Endodermal cell (in vitro differentiated cells): ENCODE measurements around the gene SLC17A8. TPM values are rescaled to one million over a fixed set of nuclear protein-coding genes. Genes with fewer than 3 reads are reported as not detected.
A peak's percentile ranks its signal among the peaks of the same experiment; 100 is the strongest.

Experiments used
- DNase-seq: peaks from one replicate; pipeline ENCODE4 v3.0.0-alpha.2; 2017
- H3K27ac ChIP-seq: 2 replicates; pipeline ENCODE4 v1.5.1; 2013; ENCODE audit warnings: mild to moderate bottlenecking, low read depth, low read length, moderate library complexity
- H3K27me3 ChIP-seq: 2 replicates; pipeline ENCODE4 v1.6.1; 2013; ENCODE audit warnings: mild to moderate bottlenecking, low read length, moderate library complexity; ENCODE audit not compliant: insufficient read depth, control insufficient read depth, poor library complexity, severe bottlenecking
- H3K36me3 ChIP-seq: 2 replicates; pipeline ENCODE4 v1.7.0; 2013; ENCODE audit warnings: mild to moderate bottlenecking, low read length, moderate library complexity; ENCODE audit not compliant: control insufficient read depth, insufficient read depth
- H3K4me1 ChIP-seq: one replicate; pipeline ENCODE4 v1.7.0; 2013; ENCODE audit warnings: low read length; ENCODE audit not compliant: control insufficient read depth, insufficient read depth
- H3K4me3 ChIP-seq: 2 replicates; pipeline ENCODE4 v1.5.1; 2013; ENCODE audit warnings: mild to moderate bottlenecking, low read length, moderate library complexity
- H3K9ac ChIP-seq: 2 replicates; pipeline ENCODE4 v1.6.1; 2013; ENCODE audit warnings: mild to moderate bottlenecking, low read length, moderate library complexity; ENCODE audit not compliant: poor library complexity, severe bottlenecking; ENCODE audit errors: extremely low read depth
- H3K9me3 ChIP-seq: 2 replicates; pipeline ENCODE4 v1.6.1; 2013; ENCODE audit warnings: mild to moderate bottlenecking, low read length, moderate library complexity; ENCODE audit not compliant: control insufficient read depth
- H3K27ac Mint-ChIP-seq: 2 replicates; pipeline ENCODE4 v1.8.0; 2020; ENCODE audit warnings: mixed read lengths
- H3K27me3 Mint-ChIP-seq: 2 replicates; pipeline ENCODE4 v1.8.0; 2021; ENCODE audit warnings: mild to moderate bottlenecking, mixed read lengths; ENCODE audit not compliant: insufficient read depth
- H3K36me3 Mint-ChIP-seq: 2 replicates; pipeline ENCODE4 v1.8.0; 2020; ENCODE audit warnings: low read depth, mixed read lengths
- H3K4me1 Mint-ChIP-seq: 2 replicates; pipeline ENCODE4 v1.8.0; 2020; ENCODE audit warnings: mixed read lengths
- H3K4me3 Mint-ChIP-seq: 2 replicates; pipeline ENCODE4 v1.8.0; 2020; ENCODE audit warnings: mild to moderate bottlenecking, moderate library complexity, mixed read lengths
- H3K9me3 Mint-ChIP-seq: 2 replicates; pipeline ENCODE4 v1.8.0; 2020; ENCODE audit warnings: mild to moderate bottlenecking, mixed read lengths
- CTCF ChIP-seq: fragments of 200-600 bp; sonication (generic); conservative IDR thresholded peaks from 2 replicates; pipeline ENCODE4 v1.5.0; 2021; ENCODE audit warnings: antibody characterized with exemption, mild to moderate bottlenecking
- WGBS, 2 experiments: methylation state at CpG; one replicate each; pipeline versions ENCODE4 v1.1.5 to v1.1.7; 2013; ENCODE audit warnings: missing lambda C conversion rate in 2 of 2, mixed read lengths in 1 of 2; ENCODE audit not compliant: insufficient coverage in 1 of 2, insufficient read length in 1 of 2; 5-methylcytosine and 5-hydroxymethylcytosine counted together
- total RNA-seq, 2 donors: library from RNA; stranded (reverse); fragmentation: NEBNext Ultra II Directional in 1 of 2; extraction: Animal tissue kit (Norgen Biotek cat#: 25700) in 1 of 2; gene quantifications; 2 replicates in 1 of 2; 3 replicates in 1 of 2; pipeline ENCODE4 v1.2.1, GENCODE V29; 2021

Gene SLC17A8
- total RNA-seq, 2 donors from 2014 or later = 0.40 TPM; not detected in 1

- Histone ChIP-seq H3K4me1 (peaks cover 6% of the 10 kb centered on the region), H3K9ac (no peak overlapping the region), H3K27me3 (no peaks in the 10 kb centered on the region), H3K9me3 (no peaks in the 10 kb centered on the region), H3K27ac (no peak overlapping the region), H3K36me3 (no peaks in the 10 kb centered on the region), H3K4me3 (no peak overlapping the region)
- no peak for TF ChIP-seq CTCF
- no peak for DNase-seq
- peaks cover 11% of the 10 kb centered on the region for H3K4me1 Mint-ChIP-seq
- peaks cover 8% of the 10 kb centered on the region for H3K27me3 Mint-ChIP-seq
- no peak overlapping the region for H3K4me3 Mint-ChIP-seq
- WGBS, 2 experiments = 91 to 96% methylated on average over 3 of the region's 3 CpGs
- H3K36me3 Mint-ChIP-seq = no peaks in the 10 kb centered on the region
- no peak overlapping the region for H3K27ac Mint-ChIP-seq
- no peaks in the 10 kb centered on the region for H3K9me3 Mint-ChIP-seq
These were observed 2.4 kb downstream of the SLC17A8 start for GRCh38 chr12:100359248-100359647.

GRCh38 chr12:100359822-100360221 lies 2.9 kb downstream of the SLC17A8 start:
- H3K9me3 ChIP-seq = no peaks in the 10 kb centered on the region
- H3K27ac ChIP-seq = no peak overlapping the region
- Mint-ChIP-seq H3K4me3 (no peak overlapping the region), H3K36me3 (no peaks in the 10 kb centered on the region), H3K9me3 (no peaks in the 10 kb centered on the region), H3K27me3 (peaks cover 8% of the 10 kb centered on the region), H3K27ac (no peak overlapping the region), H3K4me1 (peaks cover 11% of the 10 kb centered on the region)
- no peak overlapping the region for H3K4me3 ChIP-seq
- peak; percentile 13 for DNase-seq
- no peak overlapping the region for H3K9ac ChIP-seq
- peaks cover 6% of the 10 kb centered on the region for H3K4me1 ChIP-seq
- 73 to 91% methylated on average over 1 to 2 of the region's 2 CpGs for WGBS, 2 experiments
- H3K36me3 ChIP-seq = no peaks in the 10 kb centered on the region
- H3K27me3 ChIP-seq = no peaks in the 10 kb centered on the region
- TF ChIP-seq CTCF = no peak

DNA sequence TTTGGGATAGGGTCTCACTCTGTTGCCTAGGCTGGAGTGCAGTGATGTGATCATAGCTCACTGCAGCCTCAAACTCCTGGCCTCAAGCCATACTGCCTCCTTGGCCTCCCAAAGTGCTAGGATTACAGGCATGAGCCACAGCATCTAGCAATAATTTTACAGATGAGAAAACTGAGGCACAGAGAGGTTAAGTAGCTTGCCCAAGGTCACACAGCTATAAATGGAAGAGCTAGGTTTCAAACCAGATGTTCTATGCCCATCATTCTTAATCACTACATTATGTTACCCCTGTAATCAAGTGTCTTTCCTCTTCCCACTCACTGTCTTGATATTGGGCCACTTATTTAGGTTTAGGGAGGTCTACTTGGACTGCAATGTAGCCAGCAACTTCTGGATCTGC lies 3.6 kb downstream of the SLC17A8 start:
- Histone ChIP-seq H3K4me1 (peaks cover 6% of the 10 kb centered on the region), H3K27ac (no peak overlapping the region), H3K27me3 (no peaks in the 10 kb centered on the region), H3K36me3 (no peaks in the 10 kb centered on the region), H3K4me3 (no peak overlapping the region), H3K9ac (no peak overlapping the region), H3K9me3 (no peaks in the 10 kb centered on the region)
- Mint-ChIP-seq H3K4me3 (no peak overlapping the region), H3K9me3 (no peaks in the 10 kb centered on the region), H3K27me3 (peaks cover 8% of the 10 kb centered on the region), H3K4me1 (peaks cover 11% of the 10 kb centered on the region), H3K27ac (no peak overlapping the region), H3K36me3 (no peaks in the 10 kb centered on the region)
- no peak for DNase-seq
- no peak for TF ChIP-seq CTCF
